A549 (cell line): ENCODE data around the gene DNAJC10.

ENCODE experiments used
- CTCF ChIP-seq: fragments of >200 bp; sonication (Bioruptor Twin); formaldehyde crosslinking; IDR thresholded peaks from 3 replicates; pipeline ENCODE4 v1.5.1; 2016
- PHF8 ChIP-seq: fragments of 200-600 bp; sonication (generic); IDR thresholded peaks from 2 replicates; pipeline ENCODE4 v1.6.1; 2016; ENCODE audit warnings: low read depth, mild to moderate bottlenecking, antibody characterized with exemption, moderate library complexity, borderline replicate concordance
- POLR2A ChIP-seq: IDR thresholded peaks from 2 replicates; pipeline ENCODE4 v1.6.1; 2012; ENCODE audit warnings: mild to moderate bottlenecking, low read length
- TP53 ChIP-seq: fragments of 250-450 bp; sonication (Bioruptor Pico); IDR thresholded peaks from 2 replicates; pipeline ENCODE4 v1.5.0; 2021; ENCODE audit warnings: mild to moderate bottlenecking, moderate library complexity
- TF ChIP-seq, protein P1 (sequence below): fragments of 150-350 bp; IDR thresholded peaks from 2 replicates; pipeline ENCODE4 v1.6.1; 2014; ENCODE audit warnings: low read depth, mild to moderate bottlenecking, low read length

DNA sequence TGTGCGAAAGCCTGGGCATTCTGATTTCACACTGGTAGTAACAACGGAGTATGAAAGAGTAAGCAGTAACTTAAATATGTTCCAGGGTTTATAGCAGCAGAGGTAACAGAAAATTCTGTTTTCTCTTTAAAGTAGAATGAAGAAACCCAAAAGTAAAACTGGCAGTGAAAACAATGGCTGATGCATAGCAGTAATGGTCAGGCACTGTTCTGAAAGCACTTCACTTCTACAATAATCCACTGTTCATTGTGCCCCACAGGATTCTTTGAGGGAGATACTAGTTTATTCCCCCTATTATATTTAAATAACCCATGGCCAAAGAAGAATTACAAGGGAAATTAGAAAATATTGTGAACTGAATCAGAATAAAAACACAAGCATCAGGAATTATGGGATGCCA is 9.3 kb upstream of the DNAJC10 start:
- TF ChIP-seq TP53 (CRISPR knock-in tag) (no peak), PHF8 (no peak), CTCF (no peak), POLR2A (no peak)
- TF ChIP-seq, protein P1, sequence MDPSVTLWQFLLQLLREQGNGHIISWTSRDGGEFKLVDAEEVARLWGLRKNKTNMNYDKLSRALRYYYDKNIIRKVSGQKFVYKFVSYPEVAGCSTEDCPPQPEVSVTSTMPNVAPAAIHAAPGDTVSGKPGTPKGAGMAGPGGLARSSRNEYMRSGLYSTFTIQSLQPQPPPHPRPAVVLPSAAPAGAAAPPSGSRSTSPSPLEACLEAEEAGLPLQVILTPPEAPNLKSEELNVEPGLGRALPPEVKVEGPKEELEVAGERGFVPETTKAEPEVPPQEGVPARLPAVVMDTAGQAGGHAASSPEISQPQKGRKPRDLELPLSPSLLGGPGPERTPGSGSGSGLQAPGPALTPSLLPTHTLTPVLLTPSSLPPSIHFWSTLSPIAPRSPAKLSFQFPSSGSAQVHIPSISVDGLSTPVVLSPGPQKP: no peak
